Right atrium auricular region (tissue), 2 donors: Measurements from ENCODE around the gene CD9. TPM values are rescaled to one million over a fixed set of nuclear protein-coding genes. Genes with fewer than 3 reads are reported as not detected.
"Not testable (repeated sequence)": the region's sequence is repeated elsewhere in the genome, so short reads cannot be mapped to it uniquely, and the experiment has no call there.

ENCODE experiments used
- DNase-seq: peaks from one replicate; pipeline ENCODE4 v3.0.0-alpha.2; 2019; ENCODE audit warnings: low spot score
- H3K27ac ChIP-seq, 2 donors: fragments of 200-600 bp; sonication (generic); 1 replicate in 1 of 2; 2 replicates in 1 of 2; pipeline ENCODE4 v1.5.1; 2016 to 2019
- H3K27me3 ChIP-seq, 2 donors: fragments of 200-600 bp; sonication (generic); one replicate each; pipeline versions ENCODE4 v1.5.1 to v1.6.0; 2017 to 2019
- H3K36me3 ChIP-seq: fragments of 200-600 bp; sonication (generic); one replicate; pipeline ENCODE4 v1.5.1; 2016
- H3K4me1 ChIP-seq, 2 donors: fragments of 200-600 bp; sonication (generic); one replicate each; pipeline versions ENCODE4 v1.5.1 to v1.6.0; 2017 to 2019
- H3K4me3 ChIP-seq, 2 donors: fragments of 200-600 bp; sonication (generic); 1 replicate in 1 of 2; 2 replicates in 1 of 2; pipeline ENCODE4 v1.5.1; 2017 to 2019; ENCODE audit warnings: mild to moderate bottlenecking in 1 of 2, moderate library complexity in 1 of 2
- H3K9me3 ChIP-seq, 2 donors: fragments of 200-600 bp; sonication (generic); one replicate each; pipeline ENCODE4 v1.5.1; 2019
- total RNA-seq, 2 donors: library from RNA; depleted of rRNA; stranded (reverse); fragments of >200 nt; gene quantifications; one replicate each; pipeline ENCODE4 v1.1.0, GENCODE V29; 2016
- TF ChIP-seq, protein P1 (sequence below), 2 donors: fragments of 200-600 bp; sonication (generic); IDR thresholded peaks; one replicate each; pipeline ENCODE4 v1.5.1; 2019; ENCODE audit warnings: antibody characterized with exemption in 2 of 2

CD9 gene
- total RNA-seq, 2 donors from 2014 or later: 126 to 230 TPM

DNA sequence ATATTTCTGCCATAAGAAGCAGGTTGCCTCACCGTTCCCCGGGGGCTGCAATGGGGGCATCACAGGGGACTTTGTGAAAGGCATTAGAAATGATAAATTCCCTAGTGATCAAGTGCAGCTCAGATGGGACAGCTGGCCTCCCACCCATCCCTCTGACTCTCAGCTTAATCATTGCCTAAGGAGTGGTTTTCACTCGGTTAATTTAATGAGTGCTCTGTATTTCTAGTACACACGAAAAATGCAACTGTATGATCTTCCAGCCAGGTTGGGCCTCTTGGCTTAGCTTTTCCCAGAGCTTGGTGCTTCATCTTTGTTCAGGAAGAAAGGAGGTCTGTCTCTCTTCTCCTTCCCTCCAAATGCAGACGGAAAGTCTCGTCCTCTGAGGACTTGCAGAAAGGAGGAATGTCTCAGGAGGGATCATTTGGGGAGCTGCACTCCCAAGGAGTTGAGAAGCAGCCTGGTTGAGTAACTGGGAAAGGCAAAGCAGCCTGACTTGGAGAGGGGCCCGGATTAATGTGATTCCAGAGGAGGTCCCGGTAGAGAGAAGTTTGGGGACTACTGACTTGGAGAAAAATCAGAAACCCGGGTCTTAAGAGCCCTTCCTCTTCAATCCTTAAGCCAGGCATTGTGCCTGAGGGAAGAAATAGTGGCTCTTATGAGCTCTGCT lies 7.2 kb downstream of the CD9 start:
- TF ChIP-seq, protein P1, sequence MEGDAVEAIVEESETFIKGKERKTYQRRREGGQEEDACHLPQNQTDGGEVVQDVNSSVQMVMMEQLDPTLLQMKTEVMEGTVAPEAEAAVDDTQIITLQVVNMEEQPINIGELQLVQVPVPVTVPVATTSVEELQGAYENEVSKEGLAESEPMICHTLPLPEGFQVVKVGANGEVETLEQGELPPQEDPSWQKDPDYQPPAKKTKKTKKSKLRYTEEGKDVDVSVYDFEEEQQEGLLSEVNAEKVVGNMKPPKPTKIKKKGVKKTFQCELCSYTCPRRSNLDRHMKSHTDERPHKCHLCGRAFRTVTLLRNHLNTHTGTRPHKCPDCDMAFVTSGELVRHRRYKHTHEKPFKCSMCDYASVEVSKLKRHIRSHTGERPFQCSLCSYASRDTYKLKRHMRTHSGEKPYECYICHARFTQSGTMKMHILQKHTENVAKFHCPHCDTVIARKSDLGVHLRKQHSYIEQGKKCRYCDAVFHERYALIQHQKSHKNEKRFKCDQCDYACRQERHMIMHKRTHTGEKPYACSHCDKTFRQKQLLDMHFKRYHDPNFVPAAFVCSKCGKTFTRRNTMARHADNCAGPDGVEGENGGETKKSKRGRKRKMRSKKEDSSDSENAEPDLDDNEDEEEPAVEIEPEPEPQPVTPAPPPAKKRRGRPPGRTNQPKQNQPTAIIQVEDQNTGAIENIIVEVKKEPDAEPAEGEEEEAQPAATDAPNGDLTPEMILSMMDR (IDR thresholded peaks at IDR 0.05): no peak
- Histone ChIP-seq H3K4me1 (peaks cover 0 to 65% of the 10 kb centered on the region in 2 donors), H3K4me3 (no peak overlapping the region), H3K9me3 (no peaks in the 10 kb centered on the region), H3K27ac (peak overlapping the region; percentile 92 to 94), H3K36me3 (peaks cover 4% of the 10 kb centered on the region), H3K27me3 (no peaks in the 10 kb centered on the region)
- no peak for DNase-seq

DNA sequence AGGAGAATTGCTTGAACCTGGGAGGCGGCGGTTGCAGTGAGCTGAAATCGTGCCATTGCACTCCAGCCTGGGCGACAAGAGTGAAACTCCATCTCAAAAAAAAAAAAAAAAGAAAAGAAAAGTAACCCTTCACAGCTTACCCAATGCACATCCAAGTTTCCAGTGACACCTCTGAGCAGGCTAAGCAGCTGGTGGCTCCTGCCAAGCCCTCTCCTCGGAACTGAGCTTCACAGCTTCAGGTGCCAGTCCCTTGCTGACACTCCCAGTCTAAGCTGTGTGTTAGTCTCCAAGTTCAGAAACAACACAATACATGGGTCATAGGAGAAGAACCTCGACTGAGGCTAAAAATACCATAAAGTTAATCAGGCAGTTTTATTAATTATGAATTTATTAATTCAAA lies 7.9 kb downstream of the CD9 start:
- H3K27me3 ChIP-seq: no peaks in the 10 kb centered on the region
- no peaks in the 10 kb centered on the region for H3K9me3 ChIP-seq
- TF ChIP-seq, protein P1 (IDR thresholded peaks at IDR 0.05): no peak
- DNase-seq: no peak
- peaks cover 4% of the 10 kb centered on the region for H3K36me3 ChIP-seq
- H3K27ac ChIP-seq: peak overlapping the region; percentile 92 to 94
- H3K4me1 ChIP-seq: peaks cover 0 to 58% of the 10 kb centered on the region in 2 donors
- H3K4me3 ChIP-seq: no peak overlapping the region

GRCh38 chr12:6209428-6209827 lies 9.2 kb downstream of the CD9 start:
- H3K27ac ChIP-seq: peak overlapping the region in 1 of 2 donors; percentile 53
- DNase-seq, H3K9me3 ChIP-seq, H3K36me3 ChIP-seq, H3K4me3 ChIP-seq, H3K27me3 ChIP-seq: not testable (repeated sequence)
- H3K4me1 ChIP-seq: peaks cover 0 to 47% of the 10 kb centered on the region in 2 donors

DNA sequence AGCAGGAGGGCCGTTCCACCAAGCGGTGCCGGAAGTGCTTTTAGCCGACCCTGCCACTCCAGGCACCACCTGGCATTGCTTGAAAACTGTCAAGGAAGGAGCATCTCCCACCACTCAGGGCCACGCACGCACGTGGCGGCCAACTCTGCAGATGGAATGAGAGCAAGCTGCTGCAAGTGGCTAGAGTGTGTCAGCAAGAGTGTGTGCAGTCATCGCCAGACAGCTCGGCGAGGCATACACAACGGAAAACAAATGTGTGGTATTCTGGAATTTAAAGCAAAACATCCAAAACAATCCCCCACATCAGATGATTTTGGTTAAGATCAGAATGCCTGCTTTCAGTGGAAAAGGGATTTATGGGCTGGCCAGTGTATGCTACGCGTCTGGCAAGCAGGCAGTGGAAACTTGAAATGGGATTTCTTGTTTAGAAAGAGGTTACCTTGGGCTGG lies 11.2 kb downstream of the CD9 start:
- Histone ChIP-seq H3K4me3 (no peak overlapping the region), H3K4me1 (peaks cover 0 to 47% of the 10 kb centered on the region in 2 donors), H3K27ac (no peak overlapping the region), H3K9me3 (no peaks in the 10 kb centered on the region), H3K36me3 (peaks cover 4% of the 10 kb centered on the region), H3K27me3 (no peaks in the 10 kb centered on the region)
- no peak for DNase-seq
- TF ChIP-seq, protein P1 (IDR thresholded peaks at IDR 0.05): no peak

DNA sequence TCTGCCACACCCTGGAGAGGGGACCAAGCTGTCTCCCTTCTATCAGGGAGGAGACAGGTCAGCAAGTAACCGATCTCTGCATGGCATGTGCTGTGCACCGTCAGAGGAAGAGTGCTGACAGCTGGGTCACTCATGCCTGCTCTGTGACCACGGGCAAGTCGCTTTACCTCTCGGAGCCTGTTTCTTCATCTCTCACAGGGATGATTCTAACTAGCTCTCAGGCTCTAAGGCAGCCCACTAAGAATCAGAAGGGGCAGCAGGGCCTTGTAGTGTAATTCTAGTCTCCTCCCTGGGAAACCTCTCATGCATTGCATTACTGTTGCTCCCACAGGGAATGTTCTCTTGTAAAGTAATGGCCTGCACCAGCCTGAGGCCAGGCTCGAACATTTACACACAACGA lies 11.9 kb downstream of the CD9 start:
- peaks cover 4% of the 10 kb centered on the region for H3K36me3 ChIP-seq
- H3K27me3 ChIP-seq: no peaks in the 10 kb centered on the region
- no peak overlapping the region for H3K27ac ChIP-seq
- H3K9me3 ChIP-seq: no peaks in the 10 kb centered on the region
- no peak overlapping the region for H3K4me3 ChIP-seq
- DNase-seq: no peak
- H3K4me1 ChIP-seq: peaks cover 0 to 47% of the 10 kb centered on the region in 2 donors
- TF ChIP-seq, protein P1 (IDR thresholded peaks at IDR 0.05): no peak

DNA sequence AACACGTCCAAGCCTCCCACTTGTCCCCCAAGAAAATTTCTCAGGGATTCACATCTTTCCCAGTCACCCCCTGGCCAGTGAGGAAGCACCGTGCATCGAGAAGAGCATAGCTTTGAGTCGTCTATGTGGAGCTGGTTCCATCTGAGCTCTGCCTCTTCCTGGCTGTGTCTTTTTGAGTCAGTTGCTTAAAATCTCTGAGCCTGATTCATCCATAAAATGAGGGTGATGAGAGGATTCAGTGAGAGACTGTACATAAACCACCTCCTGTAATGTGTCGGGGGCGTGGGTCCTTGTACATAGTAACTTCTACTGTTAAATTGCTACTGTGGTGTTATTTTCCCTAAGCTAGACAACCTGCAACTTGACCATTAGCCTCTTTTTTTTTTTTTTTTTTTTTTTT lies 13.8 kb downstream of the CD9 start:
- Histone ChIP-seq H3K4me1 (peaks cover 0 to 53% of the 10 kb centered on the region in 2 donors), H3K4me3 (no peak overlapping the region)
- TF ChIP-seq, protein P1 (IDR thresholded peaks at IDR 0.05): no peak

More for the DNA sequence above, 13.8 kb downstream of the CD9 start:
- no peak for DNase-seq
- no peaks in the 10 kb centered on the region for H3K27me3 ChIP-seq
- H3K9me3 ChIP-seq: no peaks in the 10 kb centered on the region
- H3K36me3 ChIP-seq: peaks cover 4% of the 10 kb centered on the region
- H3K27ac ChIP-seq: peak overlapping the region in 1 of 2 donors; percentile 16
